ENCODE measurements around the gene RHOB.
"Not testable (repeated sequence)": the region's sequence is repeated elsewhere in the genome, so short reads cannot be mapped to it uniquely, and the experiment has no call there.

Gene RHOB

DNA sequence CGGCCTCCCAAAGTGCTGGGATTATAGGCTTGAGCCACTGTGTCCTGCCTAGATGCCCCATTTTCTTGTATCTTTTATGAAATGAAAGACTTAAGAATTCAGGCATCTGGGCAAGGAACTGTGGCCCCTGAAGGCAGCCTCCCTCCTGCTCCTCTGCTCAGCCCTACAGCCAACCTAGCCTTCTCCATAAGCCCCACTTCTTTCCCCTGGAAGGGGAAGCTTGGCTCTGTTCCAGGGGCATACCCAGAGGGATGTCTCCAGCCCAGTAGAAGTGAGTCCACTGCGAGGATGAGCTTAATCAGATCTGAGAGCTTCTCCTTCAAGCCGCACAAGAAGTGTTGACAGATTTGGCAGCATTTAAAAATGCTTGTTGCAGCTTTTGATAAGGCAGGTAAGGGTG, 39.7 kb downstream of the RHOB start:
- no peak for TF ChIP-seq POLR2A (IDR thresholded peaks at IDR 0.05; ENCODE audit: low read length)
- no peak for TF ChIP-seq GATA1 (IDR thresholded peaks at IDR 0.05; ENCODE audit: low read depth, low read length)
- no peak for DNase-seq

DNA sequence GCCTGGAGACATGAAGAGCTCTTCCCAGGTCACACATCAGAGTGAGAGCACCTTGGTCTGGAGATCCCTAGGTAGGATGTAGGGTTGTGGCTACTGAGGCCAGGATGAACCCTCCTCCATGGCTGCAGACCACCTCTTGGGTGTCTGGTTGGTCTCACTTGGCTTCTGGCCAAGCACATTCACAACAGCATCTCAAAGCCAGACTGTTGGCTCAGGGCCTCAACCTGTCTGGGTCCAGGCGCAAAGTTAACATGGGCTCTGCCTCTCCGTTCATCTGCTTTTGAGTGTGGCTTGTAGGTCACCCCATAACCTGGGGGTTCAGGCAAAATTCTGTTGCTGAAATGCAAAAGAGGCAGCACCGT, 40.1 kb downstream of the RHOB start:
- DNase-seq, result no peak
- TF ChIP-seq GATA1 (IDR thresholded peaks at IDR 0.05; ENCODE audit: low read depth, low read length) (no peak), POLR2A (IDR thresholded peaks at IDR 0.05; ENCODE audit: low read length) (no peak)

DNA sequence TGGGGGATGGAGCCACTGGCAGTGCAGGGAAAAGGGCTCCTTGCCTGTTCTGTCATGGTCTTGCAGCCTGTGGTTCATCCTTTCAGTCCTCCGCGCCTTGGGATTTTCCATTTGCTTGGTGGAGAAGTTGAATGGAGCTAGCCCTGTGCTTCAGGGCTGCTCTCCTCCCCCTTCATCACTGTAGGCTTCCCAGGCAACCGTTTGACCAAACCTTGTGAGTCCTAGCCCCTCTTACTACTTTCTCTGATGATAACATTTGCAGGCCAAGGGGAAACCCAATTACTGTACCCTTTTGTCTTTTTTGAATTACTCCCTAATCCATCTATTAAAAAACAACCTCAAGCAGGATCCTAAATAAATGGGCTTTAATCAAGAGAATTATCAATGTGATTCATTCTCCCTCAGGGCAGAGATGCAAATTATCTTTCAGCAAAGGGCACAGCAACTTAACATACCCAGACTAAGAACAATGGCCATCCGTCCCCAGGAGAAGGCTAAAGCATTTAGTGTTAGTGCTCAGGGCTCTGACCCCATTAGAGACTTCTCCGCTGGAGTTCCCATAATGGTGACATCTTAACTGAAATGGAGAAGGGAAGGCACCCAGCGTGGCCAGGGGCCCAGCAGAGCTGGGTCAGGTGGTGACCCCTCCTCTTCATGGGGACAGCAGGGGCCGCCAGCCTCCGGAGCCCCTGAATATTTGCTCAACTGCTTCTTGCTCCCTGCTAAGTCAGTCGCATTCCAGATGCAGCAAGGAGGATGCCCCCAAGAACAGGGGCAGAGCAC, 40.7 kb downstream of the RHOB start:
- no peak for TF ChIP-seq POLR2A (IDR thresholded peaks at IDR 0.05; ENCODE audit: low read length)
- TF ChIP-seq GATA1 (IDR thresholded peaks at IDR 0.05; ENCODE audit: low read depth, low read length), result no peak
- no peak for DNase-seq

DNA sequence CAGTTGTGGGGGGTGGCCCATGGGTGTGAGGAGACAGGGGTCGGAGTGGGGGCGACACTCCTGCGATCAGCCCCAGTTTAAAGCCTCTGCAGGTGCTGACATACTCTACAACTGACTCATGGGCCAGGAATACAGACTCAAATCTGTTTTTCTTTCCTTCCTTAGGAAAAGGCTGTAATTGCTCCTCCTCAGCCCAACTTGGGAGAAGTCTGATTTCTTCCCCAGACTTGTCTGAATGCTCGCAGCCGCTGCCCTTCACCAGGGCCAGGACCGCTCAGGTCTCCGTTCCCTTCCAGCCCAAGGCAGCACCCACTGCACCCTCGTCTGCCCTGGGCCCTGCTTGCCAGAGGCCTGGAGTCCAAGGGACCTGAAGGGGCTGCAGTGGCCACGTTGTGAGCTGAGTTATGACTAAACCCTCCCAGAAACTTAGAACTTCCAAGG, 41.3 kb downstream of the RHOB start:
- TF ChIP-seq GATA1 (IDR thresholded peaks at IDR 0.05; ENCODE audit: low read depth, low read length) (no peak), POLR2A (IDR thresholded peaks at IDR 0.05; ENCODE audit: low read length) (no peak)
- no peak for DNase-seq

DNA sequence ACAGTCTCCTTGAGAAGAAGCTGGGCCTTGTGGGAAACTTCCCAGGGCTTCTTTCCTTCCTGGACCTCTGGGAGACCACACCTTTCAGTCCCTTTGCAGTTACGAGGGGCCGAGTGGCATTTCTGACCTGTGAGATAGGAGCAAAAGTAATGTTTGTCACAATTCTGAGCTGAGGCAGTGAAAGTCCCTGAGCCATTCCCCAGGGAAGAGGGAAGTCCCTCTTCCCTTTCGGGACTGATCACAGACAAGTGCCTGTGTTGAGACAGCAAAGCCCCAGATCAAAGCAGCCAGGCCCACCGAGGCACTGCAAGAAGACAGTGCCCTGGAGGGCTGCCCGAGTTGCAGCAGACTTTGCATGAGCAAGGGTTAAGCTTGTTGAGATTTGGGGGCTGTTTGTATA, 41.9 kb downstream of the RHOB start:
- DNase-seq, result no peak
- TF ChIP-seq POLR2A (IDR thresholded peaks at IDR 0.05; ENCODE audit: low read length) (no peak), GATA1 (IDR thresholded peaks at IDR 0.05; ENCODE audit: low read depth, low read length) (no peak)

DNA sequence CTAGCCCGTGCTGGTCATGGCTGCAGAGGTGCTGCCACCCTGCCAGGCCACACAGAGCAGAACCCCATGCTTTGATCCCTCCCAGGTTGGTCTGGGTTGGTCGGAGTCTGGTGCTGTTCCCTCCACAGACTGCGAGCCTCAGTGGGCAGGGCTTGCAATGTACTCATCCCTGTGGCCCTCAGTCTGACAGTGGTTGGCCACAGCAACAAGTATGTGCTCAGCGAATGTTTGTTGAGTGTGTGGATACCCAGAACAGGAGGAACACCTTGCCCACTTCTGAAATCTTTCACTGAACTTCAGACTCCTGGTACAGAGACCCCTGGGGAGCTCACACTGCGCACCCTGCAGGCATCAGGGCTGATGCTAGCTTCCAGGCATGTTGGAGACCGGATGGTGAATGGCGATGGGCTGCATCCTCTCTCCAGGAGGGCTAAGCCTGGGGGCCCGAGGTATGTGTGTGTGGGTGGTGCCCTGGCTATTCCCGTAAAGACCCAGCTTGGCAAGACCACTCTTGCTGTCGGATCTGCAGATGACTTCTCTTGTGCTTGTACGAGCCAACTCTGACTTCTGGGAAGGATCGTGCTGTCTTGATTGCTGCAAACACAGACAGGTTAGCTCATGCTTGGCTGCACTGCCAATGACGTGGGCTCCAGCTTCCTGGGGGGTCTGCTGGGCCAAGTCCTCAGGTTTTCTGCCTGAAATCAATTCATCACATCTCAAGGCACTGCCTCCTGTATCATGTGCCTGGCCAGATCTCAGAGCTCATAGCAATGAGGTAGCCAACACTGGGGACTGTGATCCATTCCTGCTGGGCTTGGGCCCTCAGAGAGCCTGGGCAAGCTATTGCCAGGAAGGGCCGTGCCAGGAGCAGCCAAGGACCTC, 43.7 kb downstream of the RHOB start:
- TF ChIP-seq POLR2A (IDR thresholded peaks at IDR 0.05; ENCODE audit: low read length) (no peak), GATA1 (IDR thresholded peaks at IDR 0.05; ENCODE audit: low read depth, low read length) (no peak)

DNA sequence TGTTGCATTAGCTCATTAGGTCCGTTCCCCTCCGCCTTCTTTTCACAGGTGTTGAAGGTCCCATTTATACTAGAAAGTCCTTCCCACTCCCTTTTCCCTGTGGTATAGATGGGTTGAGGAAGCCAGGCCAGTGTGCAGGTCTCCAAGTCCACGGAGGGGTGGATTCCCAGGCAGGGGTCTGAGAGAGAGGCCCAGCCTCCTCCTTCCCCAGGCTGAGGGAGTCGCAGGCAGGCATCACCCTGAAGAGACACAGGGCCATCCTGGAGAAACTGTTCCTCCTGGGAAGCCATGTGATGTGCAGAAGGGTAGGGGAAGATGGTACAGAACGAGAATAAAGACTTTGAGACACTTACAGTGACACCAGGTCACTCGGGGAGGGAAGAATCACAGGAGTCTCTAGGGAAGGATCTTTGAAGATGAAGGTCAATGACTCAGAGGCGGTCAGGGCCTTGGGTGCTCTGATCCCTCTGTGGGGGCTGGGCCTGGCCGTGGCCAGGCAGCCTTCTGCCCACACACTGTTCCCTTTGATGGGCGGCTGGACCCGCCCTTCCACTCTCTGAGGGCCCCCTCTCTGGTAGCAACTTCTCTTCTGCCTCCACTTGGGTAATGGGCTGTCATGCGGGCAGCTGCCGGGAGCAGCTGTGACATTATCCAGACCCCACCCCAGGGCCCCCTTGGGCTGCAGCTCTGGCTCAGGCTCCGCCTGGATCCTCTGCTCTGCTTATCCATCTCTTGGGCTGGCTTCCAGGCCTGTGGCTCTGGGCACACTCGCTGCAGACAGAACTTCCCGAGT, 45.1 kb downstream of the RHOB start:
- no peak for DNase-seq
- no peak for TF ChIP-seq GATA1 (IDR thresholded peaks at IDR 0.05; ENCODE audit: low read depth, low read length)
- TF ChIP-seq POLR2A (IDR thresholded peaks at IDR 0.05; ENCODE audit: low read length), result no peak

More for the DNA sequence above, 43.7 kb downstream of the RHOB start:
- no peak for DNase-seq

DNA sequence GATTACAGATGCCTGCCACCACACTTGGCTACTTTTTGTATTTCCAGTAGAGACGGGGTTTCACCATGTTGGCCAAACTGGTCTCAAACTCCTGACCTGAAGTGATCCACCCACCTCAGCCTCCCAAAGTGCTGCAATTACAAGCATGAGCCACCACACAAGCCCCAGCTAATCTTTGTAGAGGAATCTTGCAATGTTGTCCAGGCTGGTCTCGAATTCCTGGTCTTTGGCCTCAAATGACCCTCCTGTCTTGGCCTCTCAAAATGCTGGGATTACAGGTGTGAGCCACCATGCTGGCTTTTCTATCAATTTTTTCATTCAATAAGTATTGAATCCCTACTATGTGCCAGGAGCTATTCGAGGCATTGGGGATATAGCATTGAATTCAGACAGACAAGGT, 46.2 kb downstream of the RHOB start:
- not testable (repeated sequence) for DNase-seq

DNA sequence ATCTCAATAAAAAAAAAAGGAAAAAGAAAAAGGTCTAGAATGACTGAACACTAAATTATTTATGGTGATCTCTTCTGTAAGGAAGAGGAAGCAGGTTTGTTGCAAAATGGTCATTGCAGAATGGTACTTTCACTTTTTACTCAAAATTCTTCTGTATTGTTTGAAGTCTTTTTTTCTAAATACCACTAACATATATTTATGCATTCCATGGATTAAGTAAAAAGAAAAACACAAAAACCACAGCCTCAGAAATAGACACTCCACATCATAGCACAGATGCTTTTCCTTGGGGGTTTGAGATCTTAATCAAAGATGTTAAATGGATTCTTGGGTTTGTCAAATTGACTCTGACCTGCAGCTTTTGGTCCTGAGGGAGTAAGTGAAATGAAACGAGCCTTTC, 47.4 kb downstream of the RHOB start:
- TF ChIP-seq GATA1 (IDR thresholded peaks at IDR 0.05; ENCODE audit: low read depth, low read length) (no peak), POLR2A (IDR thresholded peaks at IDR 0.05; ENCODE audit: low read length) (no peak)
- no peak for DNase-seq

DNA sequence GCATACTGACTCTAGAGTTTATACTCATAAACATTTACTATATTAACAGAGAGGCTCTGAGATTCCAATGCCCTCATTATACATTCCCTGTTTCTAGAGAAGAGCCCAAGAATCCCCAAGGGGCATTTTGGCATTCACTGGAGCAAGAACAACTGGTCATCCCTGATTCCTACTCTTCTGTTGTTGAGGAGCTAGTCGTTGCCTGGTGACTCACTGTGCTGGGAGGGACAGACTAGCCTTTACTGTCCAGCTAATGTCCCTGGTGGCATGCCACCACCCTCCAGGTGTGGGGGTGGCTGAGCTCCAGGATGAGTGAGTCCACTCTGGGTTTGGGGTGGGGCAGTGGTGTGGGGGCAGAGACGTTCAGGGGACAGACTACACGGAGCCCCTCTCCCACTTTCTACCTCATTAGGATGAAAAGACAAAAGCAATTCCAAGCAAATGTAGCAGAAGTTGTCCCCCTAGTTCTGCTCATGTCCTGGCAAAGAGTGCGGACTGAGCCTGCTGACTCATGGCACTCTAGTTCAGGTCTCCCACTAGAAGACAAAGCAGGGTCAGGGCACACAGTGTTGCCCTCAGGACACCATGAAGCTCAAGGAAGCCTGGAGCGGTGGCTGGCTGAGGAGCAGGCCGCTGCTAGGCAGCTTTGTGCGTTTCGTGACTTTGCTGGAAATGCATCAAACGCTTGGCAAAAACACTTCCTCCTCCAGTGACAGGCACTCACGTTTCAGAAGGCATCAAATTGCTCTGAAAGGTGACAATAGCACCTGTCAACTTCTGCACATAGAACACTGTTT, 49.4 kb downstream of the RHOB start:
- no peak for TF ChIP-seq POLR2A (IDR thresholded peaks at IDR 0.05; ENCODE audit: low read length)
- TF ChIP-seq GATA1 (IDR thresholded peaks at IDR 0.05; ENCODE audit: low read depth, low read length), result no peak
- no peak for DNase-seq

DNA sequence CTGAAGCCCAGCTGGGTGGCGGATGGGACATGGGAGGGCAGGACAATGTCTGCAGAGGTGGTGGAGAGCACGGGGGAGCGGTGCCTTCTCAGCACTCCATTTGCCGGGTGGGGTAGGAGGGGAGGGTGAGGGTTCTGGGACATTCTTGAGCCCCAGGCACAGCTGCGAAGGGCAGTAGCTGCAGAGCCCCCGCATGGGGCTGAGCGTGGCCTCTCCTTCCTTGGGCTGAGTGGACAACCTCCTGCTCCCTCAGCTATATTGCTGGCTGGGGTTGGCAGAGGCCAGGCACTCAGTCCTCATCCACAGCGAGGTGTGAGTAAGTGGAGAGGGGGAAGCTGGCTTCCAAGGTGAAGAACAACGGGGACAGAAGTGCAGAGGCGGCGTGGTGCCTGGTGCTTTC, 50.1 kb downstream of the RHOB start:
- DNase-seq, result no peak
- TF ChIP-seq GATA1 (IDR thresholded peaks at IDR 0.05; ENCODE audit: low read depth, low read length) (no peak), POLR2A (IDR thresholded peaks at IDR 0.05; ENCODE audit: low read length) (no peak)
